ENCODE data around the gene SERPINA6.
"Not testable (repeated sequence)": the region's sequence is repeated elsewhere in the genome, so short reads cannot be mapped to it uniquely, and the experiment has no call there.

Gene SERPINA6

DNA sequence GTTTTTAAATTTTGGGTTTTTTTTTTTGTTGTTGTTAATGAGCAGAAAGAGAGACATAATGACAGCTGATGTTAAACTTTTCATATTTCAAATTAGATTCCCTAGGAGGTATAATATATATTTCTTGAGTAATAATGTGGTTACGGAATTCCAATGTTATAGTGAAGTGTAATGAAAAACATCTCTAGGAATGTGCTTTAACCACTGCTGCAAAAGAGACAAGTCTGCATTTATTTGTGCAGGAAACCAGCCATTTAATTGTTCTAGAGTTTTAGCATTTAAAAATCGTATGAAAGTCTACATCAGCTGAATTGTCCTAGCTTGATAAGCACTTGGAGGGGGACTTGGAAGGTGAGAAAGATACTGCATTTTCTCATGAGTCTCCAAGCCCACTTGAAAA lies 44.4 kb downstream of the SERPINA6 start:
- H3K36me3 ChIP-seq (ENCODE audit: control insufficient read depth in 2 of 2, insufficient read depth in 2 of 2, low read length in 2 of 2): no peaks in the 10 kb centered on the region
- no peaks in the 10 kb centered on the region for H3K4me1 ChIP-seq (ENCODE audit: control insufficient read depth in 2 of 2, insufficient read depth in 2 of 2, low read length in 2 of 2)
- no peaks in the 10 kb centered on the region for H3K27me3 ChIP-seq (ENCODE audit: control insufficient read depth in 2 of 2, insufficient read depth in 2 of 2, low read length in 2 of 2)
- no peak overlapping the region for H3K27ac ChIP-seq (ENCODE audit: low read depth in 2 of 2, low read length in 2 of 2)
- H3K9ac ChIP-seq (ENCODE audit: low read depth in 1 of 2, low read length in 2 of 2): no peak overlapping the region
- H3K9me3 ChIP-seq (ENCODE audit: control insufficient read depth in 2 of 2, low read length in 2 of 2): no peaks in the 10 kb centered on the region
- H3K4me3 ChIP-seq (ENCODE audit: low read length in 2 of 2): no peak overlapping the region

DNA sequence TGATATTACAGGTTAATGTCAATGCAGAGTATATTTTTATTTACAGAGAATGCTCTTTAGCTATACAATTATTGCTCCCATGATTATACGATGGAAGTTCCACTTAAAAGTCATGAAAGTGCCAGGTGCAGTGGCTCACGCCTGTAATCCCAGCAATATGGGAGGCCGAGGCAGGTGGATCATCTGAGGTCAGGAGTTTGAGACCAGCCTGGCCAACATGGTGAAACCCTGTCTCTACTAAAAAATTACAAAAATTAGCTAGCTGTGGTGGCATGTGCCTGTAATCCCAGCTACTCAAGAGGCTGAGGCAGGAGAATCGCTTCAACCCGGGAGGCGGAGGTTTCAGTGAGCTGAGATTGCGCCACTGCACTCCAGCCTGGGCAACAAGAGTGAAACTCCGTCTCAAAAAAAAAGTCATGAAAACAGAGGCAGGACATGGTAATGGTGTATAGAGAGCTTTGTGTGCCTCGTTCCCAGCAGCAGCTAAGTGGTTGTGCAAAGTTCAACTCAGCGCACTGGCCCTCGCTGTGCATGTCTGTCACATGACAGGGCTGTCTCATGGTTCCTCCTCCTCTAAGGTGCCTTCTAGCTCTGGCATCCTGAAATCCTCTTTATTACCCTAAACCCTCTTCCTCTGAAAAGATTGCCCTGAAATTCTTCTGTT lies 46.1 kb downstream of the SERPINA6 start:
- H3K9ac ChIP-seq (ENCODE audit: low read depth in 1 of 2, low read length in 2 of 2); H3K4me3 ChIP-seq (ENCODE audit: low read length in 2 of 2); H3K4me1 ChIP-seq (ENCODE audit: control insufficient read depth in 2 of 2, insufficient read depth in 2 of 2, low read length in 2 of 2); H3K27ac ChIP-seq (ENCODE audit: low read depth in 2 of 2, low read length in 2 of 2); H3K27me3 ChIP-seq (ENCODE audit: control insufficient read depth in 2 of 2, insufficient read depth in 2 of 2, low read length in 2 of 2); H3K36me3 ChIP-seq (ENCODE audit: control insufficient read depth in 2 of 2, insufficient read depth in 2 of 2, low read length in 2 of 2); H3K9me3 ChIP-seq (ENCODE audit: control insufficient read depth in 2 of 2, low read length in 2 of 2): not testable (repeated sequence)

DNA sequence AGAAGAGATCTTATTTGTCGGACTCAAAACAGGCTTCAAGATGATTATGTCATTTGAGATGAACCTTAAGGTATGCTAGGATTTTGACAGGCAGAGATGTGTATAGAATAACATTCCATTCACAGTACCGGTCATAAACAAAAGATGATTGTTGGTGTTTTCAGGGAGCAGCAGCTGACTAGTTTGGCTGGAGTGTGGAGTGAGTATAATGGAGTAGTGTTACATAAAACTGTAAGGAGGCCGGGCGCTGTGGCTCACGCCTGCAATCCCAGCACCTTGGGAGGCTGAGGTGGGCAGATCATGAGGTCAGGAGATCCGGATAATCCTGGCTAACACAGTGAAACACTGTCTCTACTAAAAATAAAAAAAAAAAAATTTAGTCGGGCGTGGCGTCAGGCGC lies 54.0 kb downstream of the SERPINA6 start:
- Histone ChIP-seq H3K27ac (ENCODE audit: low read depth in 2 of 2, low read length in 2 of 2) (no peak overlapping the region), H3K4me1 (ENCODE audit: control insufficient read depth in 2 of 2, insufficient read depth in 2 of 2, low read length in 2 of 2) (no peaks in the 10 kb centered on the region), H3K9ac (ENCODE audit: low read depth in 1 of 2, low read length in 2 of 2) (no peak overlapping the region), H3K9me3 (ENCODE audit: control insufficient read depth in 2 of 2, low read length in 2 of 2) (no peaks in the 10 kb centered on the region), H3K36me3 (ENCODE audit: control insufficient read depth in 2 of 2, insufficient read depth in 2 of 2, low read length in 2 of 2) (no peaks in the 10 kb centered on the region), H3K4me3 (ENCODE audit: low read length in 2 of 2) (no peak overlapping the region), H3K27me3 (ENCODE audit: control insufficient read depth in 2 of 2, insufficient read depth in 2 of 2, low read length in 2 of 2) (no peaks in the 10 kb centered on the region)

DNA sequence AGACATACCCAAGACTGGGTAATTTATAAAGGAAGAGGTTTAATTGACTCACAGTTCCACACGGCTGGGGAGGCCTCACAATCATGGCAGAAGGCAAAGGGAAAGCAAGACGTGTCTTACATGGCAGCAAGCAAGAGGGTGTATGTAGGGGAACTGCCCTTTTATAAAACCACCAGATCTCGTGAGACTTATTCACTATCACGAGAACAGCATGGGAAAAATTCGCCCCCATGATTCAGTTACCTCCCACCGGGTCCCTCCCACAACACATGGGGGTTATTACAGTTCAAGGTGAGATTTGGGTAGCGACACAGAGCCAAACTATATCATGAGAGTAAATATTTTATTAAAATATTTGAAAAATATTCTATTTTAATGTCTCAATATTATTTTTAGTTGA lies 54.6 kb downstream of the SERPINA6 start:
- H3K9ac ChIP-seq (ENCODE audit: low read depth in 1 of 2, low read length in 2 of 2); H3K36me3 ChIP-seq (ENCODE audit: control insufficient read depth in 2 of 2, insufficient read depth in 2 of 2, low read length in 2 of 2); H3K27me3 ChIP-seq (ENCODE audit: control insufficient read depth in 2 of 2, insufficient read depth in 2 of 2, low read length in 2 of 2); H3K4me1 ChIP-seq (ENCODE audit: control insufficient read depth in 2 of 2, insufficient read depth in 2 of 2, low read length in 2 of 2); H3K4me3 ChIP-seq (ENCODE audit: low read length in 2 of 2); H3K27ac ChIP-seq (ENCODE audit: low read depth in 2 of 2, low read length in 2 of 2); H3K9me3 ChIP-seq (ENCODE audit: control insufficient read depth in 2 of 2, low read length in 2 of 2): not testable (repeated sequence)

DNA sequence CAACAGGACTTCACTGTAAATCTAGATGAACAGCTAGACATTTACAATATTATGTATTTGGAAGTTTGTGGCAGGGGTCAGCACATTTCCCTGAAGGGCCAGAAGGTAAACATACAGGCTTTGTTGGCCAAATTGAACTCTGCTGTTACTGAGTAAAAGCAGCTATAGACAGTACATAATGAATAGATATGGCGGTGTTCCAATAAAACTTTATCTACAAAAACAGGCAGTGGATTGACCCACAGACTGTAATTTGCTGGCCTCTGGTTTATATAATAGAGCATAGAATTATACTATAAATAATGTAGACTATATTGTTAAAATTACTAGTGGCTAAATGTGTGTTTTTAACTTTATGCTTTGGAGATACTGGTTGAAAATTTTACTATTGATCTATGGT lies 55.8 kb downstream of the SERPINA6 start:
- H3K9me3 ChIP-seq (ENCODE audit: control insufficient read depth in 2 of 2, low read length in 2 of 2): no peaks in the 10 kb centered on the region
- no peak overlapping the region for H3K4me3 ChIP-seq (ENCODE audit: low read length in 2 of 2)
- H3K4me1 ChIP-seq (ENCODE audit: control insufficient read depth in 2 of 2, insufficient read depth in 2 of 2, low read length in 2 of 2): no peaks in the 10 kb centered on the region
- no peak overlapping the region for H3K27ac ChIP-seq (ENCODE audit: low read depth in 2 of 2, low read length in 2 of 2)
- no peaks in the 10 kb centered on the region for H3K27me3 ChIP-seq (ENCODE audit: control insufficient read depth in 2 of 2, insufficient read depth in 2 of 2, low read length in 2 of 2)
- H3K9ac ChIP-seq (ENCODE audit: low read depth in 1 of 2, low read length in 2 of 2): no peak overlapping the region
- H3K36me3 ChIP-seq (ENCODE audit: control insufficient read depth in 2 of 2, insufficient read depth in 2 of 2, low read length in 2 of 2): no peaks in the 10 kb centered on the region

DNA sequence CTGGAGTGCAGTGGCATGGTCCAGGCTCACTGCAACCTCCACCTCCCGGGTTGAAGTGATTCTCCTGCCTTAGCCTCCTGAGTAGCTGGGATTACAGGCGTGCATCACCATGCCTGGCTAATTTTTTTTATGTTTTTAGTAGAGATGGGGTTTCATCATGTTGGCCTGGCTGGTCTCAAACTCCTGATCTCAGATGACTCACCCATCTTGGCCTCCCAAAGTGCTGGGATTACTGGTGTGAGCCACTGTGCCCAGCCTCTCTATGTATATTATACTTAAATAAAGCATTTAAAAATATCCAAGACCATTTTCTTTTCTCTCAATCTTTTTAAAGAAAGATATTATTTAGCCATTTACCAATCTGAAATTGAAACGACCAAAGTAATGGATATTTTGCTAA lies 58.9 kb downstream of the SERPINA6 start:
- not testable (repeated sequence) for H3K9ac ChIP-seq (ENCODE audit: low read depth in 1 of 2, low read length in 2 of 2); H3K27ac ChIP-seq (ENCODE audit: low read depth in 2 of 2, low read length in 2 of 2); H3K9me3 ChIP-seq (ENCODE audit: control insufficient read depth in 2 of 2, low read length in 2 of 2); H3K4me3 ChIP-seq (ENCODE audit: low read length in 2 of 2); H3K27me3 ChIP-seq (ENCODE audit: control insufficient read depth in 2 of 2, insufficient read depth in 2 of 2, low read length in 2 of 2); H3K36me3 ChIP-seq (ENCODE audit: control insufficient read depth in 2 of 2, insufficient read depth in 2 of 2, low read length in 2 of 2); H3K4me1 ChIP-seq (ENCODE audit: control insufficient read depth in 2 of 2, insufficient read depth in 2 of 2, low read length in 2 of 2)

All from mucosa of rectum (tissue), 2 donors.